Stomach (tissue), 9 donors: ENCODE data around the gene PROM2. TPM values are rescaled to one million over a fixed set of nuclear protein-coding genes. Genes with fewer than 3 reads are reported as not detected.
A peak's percentile ranks its signal among the peaks of the same experiment; 100 is the strongest.
"Not testable (repeated sequence)": the region's sequence is repeated elsewhere in the genome, so short reads cannot be mapped to it uniquely, and the experiment has no call there.

ENCODE experiments used
- DNase-seq, 2 donors: peaks; one replicate each; pipeline versions ENCODE4 v3.0.0 to v3.0.0-alpha.2; 2013 to 2019
- H3K27ac ChIP-seq, 5 donors: fragments of 200-600 bp in 4 of 5; sonication (generic) in 4 of 5; one replicate each; pipeline ENCODE4 v1.5.1; 2013 to 2019; ENCODE audit warnings: mild to moderate bottlenecking in 1 of 5, moderate library complexity in 1 of 5
- H3K27me3 ChIP-seq, 3 donors: fragments of 200-600 bp; sonication (generic); one replicate each; pipeline ENCODE4 v1.5.1; 2017 to 2019; ENCODE audit warnings: mixed run types in 1 of 3
- H3K36me3 ChIP-seq, 4 donors: fragments of 200-600 bp; sonication (generic); 1 replicate in 3 of 4; 2 replicates in 1 of 4; pipeline ENCODE4 v1.5.1; 2016 to 2019
- H3K4me1 ChIP-seq, 4 donors: fragments of 200-600 bp; sonication (generic); one replicate each; pipeline ENCODE4 v1.5.1; 2016 to 2019
- H3K4me3 ChIP-seq, 4 donors: fragments of 200-600 bp; sonication (generic) in 3 of 4; one replicate each; pipeline ENCODE4 v1.5.1; 2016 to 2019; ENCODE audit warnings: mild to moderate bottlenecking in 1 of 4
- H3K9me3 ChIP-seq, 4 donors: fragments of 200-600 bp; sonication (generic); one replicate each; pipeline ENCODE4 v1.5.1; 2016 to 2019
- CTCF ChIP-seq, 7 experiments: fragments of 450-650 bp in 4 of 7; fragments of 200-600 bp in 3 of 7; sonication (generic) in 3 of 7; IDR thresholded peaks; one replicate each; pipeline ENCODE4 v1.5.1; 2016 to 2019; ENCODE audit warnings: antibody characterized with exemption in 7 of 7, control low read depth in 2 of 7, mild to moderate bottlenecking in 1 of 7
- EP300 ChIP-seq: sonication (generic); formaldehyde crosslinking; IDR thresholded peaks from one replicate; pipeline ENCODE4 v1.6.1; 2017; ENCODE audit warnings: antibody characterized with exemption
- POLR2A ChIP-seq, 4 donors: fragments of 450-650 bp; IDR thresholded peaks; one replicate each; pipeline ENCODE4 v1.6.1; 2016; ENCODE audit warnings: antibody characterized with exemption in 4 of 4, control low read depth in 2 of 4, mild to moderate bottlenecking in 1 of 4, moderate library complexity in 1 of 4
- POLR2AphosphoS5 ChIP-seq, 3 donors: sonication (generic); formaldehyde crosslinking; IDR thresholded peaks; one replicate each; pipeline ENCODE4 v1.6.1; 2016; ENCODE audit warnings: antibody characterized with exemption in 3 of 3
- WGBS, 5 donors: extraction: QIAGEN DNeasy Blood & Tissue Kit in 3 of 5; methylation state at CpG; one replicate each; pipeline versions ENCODE4 v1.1.5 to v1.1.7; 2013 to 2018; 5-methylcytosine and 5-hydroxymethylcytosine counted together
- intact Hi-C: fragments of 100-400 bp; cut with DNase I; formaldehyde crosslinking; loops from one replicate; pipeline ENCODE4 v1.15.1; 2023; ENCODE audit warnings: low total_unique reads
- polyA plus RNA-seq, 3 donors: library from polyadenylated mRNA; stranded (reverse); fragments of 200-250 nt; gene quantifications; one replicate each; pipeline ENCODE4 v1.2.3, GENCODE V29; 2013
- total RNA-seq, 5 donors: library from RNA; depleted of rRNA; stranded (reverse); fragments of >200 nt; gene quantifications; one replicate each; pipeline versions ENCODE4 v1.1.0 to v1.2.3, GENCODE V29; 2014 to 2016
- donor health status: healthy with polysubstance abuse.
- donor health status: Bipolar disorder and iron deficiency.
- donor health status: healthy.

PROM2 gene
- total and polyA plus RNA-seq, 8 donors = 6.0 to 370 (median 27.9) TPM

GRCh38 chr2:95240091-95240490, 34.2 kb upstream of the PROM2 start:
- TF ChIP-seq CTCF (IDR thresholded peaks at IDR 0.05) (no peak), POLR2AphosphoS5 (IDR thresholded peaks at IDR 0.05) (no peak), EP300 (no peak), POLR2A (IDR thresholded peaks at IDR 0.05) (no peak)
- Histone ChIP-seq H3K9me3 (peaks cover 13 to 80% (median 62%) of the 10 kb centered on the region in 4 donors), H3K27ac (no peak overlapping the region), H3K4me1 (no peaks in the 10 kb centered on the region), H3K36me3 (no peaks in the 10 kb centered on the region), H3K27me3 (no peaks in the 10 kb centered on the region), H3K4me3 (no peak overlapping the region)
- intact Hi-C loops = no loop called here
- 92 to 95% (median 94%) methylated on average over 5 of the region's 5 CpGs for WGBS, 5 donors
- DNase-seq = no peak

DNA sequence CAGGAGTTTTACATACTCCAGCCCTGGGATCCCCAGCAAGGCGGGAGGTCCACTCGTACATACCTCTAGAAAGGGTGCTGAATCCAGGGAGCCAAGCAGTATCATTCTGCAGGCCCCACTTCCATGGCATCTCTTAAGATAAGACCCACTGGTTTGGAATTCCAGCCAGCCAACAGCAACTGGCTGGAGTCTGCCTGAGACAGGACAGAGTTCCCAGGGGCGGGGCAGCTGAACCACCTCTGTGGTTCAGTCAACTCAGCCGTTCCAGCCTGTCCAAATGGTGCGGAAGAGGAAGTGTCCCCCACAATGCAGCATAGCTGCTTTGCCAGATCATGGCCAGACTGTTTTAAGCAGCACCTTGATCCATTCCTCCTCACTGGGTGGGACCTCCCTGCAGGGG, 33.7 kb upstream of the PROM2 start:
- H3K36me3 ChIP-seq = no peaks in the 10 kb centered on the region
- no peak overlapping the region for H3K4me3 ChIP-seq
- no peaks in the 10 kb centered on the region for H3K27me3 ChIP-seq
- intact Hi-C loops = no loop called here
- 90 to 96% (median 96%) methylated on average over 5 of the region's 5 CpGs for WGBS, 5 donors
- no peak for DNase-seq
- H3K9me3 ChIP-seq = peaks cover 13 to 78% (median 65%) of the 10 kb centered on the region in 4 donors
- H3K4me1 ChIP-seq = no peaks in the 10 kb centered on the region
- H3K27ac ChIP-seq = no peak overlapping the region
- TF ChIP-seq POLR2A (IDR thresholded peaks at IDR 0.05) (no peak), EP300 (no peak), POLR2AphosphoS5 (IDR thresholded peaks at IDR 0.05) (no peak), CTCF (IDR thresholded peaks at IDR 0.05) (no peak)

GRCh38 chr2:95242084-95242483, 32.2 kb upstream of the PROM2 start:
- peaks cover 13 to 87% (median 68%) of the 10 kb centered on the region in 4 donors for H3K9me3 ChIP-seq
- DNase-seq, H3K36me3 ChIP-seq, H3K4me3 ChIP-seq, H3K27ac ChIP-seq, H3K4me1 ChIP-seq, H3K27me3 ChIP-seq, intact Hi-C loops: not testable (repeated sequence)
- WGBS, 5 donors = 86 to 94% (median 91%) methylated on average over 1 of the region's 1 CpG

DNA sequence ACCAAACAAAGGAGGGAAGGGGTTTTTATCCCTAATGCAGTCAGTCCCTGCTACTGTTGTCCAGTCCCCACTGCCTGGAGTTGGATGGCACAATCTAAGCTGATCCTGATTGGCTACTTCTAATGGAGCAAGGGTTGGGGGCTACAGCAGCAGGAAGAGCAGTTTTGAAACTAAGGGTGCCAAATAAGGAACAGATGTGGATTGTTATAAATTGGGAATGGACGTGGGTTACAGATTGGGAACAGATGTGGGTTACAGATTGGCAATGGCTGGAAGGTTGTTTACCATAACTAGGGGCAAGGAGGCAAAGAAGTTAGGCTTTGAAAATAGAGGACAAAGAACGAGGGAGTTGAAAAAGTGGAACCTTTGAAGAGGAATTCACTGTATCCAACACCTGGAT, 16.0 kb upstream of the PROM2 start:
- Histone ChIP-seq H3K9me3 (peaks cover 0 to 23% (median 17%) of the 10 kb centered on the region in 4 donors), H3K4me1 (no peaks in the 10 kb centered on the region), H3K4me3 (no peak overlapping the region), H3K27me3 (no peaks in the 10 kb centered on the region), H3K27ac (no peak overlapping the region), H3K36me3 (peaks cover 0 to 3% (median 0%) of the 10 kb centered on the region in 4 donors)
- no peak for DNase-seq
- TF ChIP-seq POLR2A (IDR thresholded peaks at IDR 0.05) = no peak
- no peak for TF ChIP-seq EP300
- intact Hi-C loops = no loop called here
- WGBS, 5 donors = 72 to 79% (median 74%) methylated on average over 2 of the region's 2 CpGs

DNA sequence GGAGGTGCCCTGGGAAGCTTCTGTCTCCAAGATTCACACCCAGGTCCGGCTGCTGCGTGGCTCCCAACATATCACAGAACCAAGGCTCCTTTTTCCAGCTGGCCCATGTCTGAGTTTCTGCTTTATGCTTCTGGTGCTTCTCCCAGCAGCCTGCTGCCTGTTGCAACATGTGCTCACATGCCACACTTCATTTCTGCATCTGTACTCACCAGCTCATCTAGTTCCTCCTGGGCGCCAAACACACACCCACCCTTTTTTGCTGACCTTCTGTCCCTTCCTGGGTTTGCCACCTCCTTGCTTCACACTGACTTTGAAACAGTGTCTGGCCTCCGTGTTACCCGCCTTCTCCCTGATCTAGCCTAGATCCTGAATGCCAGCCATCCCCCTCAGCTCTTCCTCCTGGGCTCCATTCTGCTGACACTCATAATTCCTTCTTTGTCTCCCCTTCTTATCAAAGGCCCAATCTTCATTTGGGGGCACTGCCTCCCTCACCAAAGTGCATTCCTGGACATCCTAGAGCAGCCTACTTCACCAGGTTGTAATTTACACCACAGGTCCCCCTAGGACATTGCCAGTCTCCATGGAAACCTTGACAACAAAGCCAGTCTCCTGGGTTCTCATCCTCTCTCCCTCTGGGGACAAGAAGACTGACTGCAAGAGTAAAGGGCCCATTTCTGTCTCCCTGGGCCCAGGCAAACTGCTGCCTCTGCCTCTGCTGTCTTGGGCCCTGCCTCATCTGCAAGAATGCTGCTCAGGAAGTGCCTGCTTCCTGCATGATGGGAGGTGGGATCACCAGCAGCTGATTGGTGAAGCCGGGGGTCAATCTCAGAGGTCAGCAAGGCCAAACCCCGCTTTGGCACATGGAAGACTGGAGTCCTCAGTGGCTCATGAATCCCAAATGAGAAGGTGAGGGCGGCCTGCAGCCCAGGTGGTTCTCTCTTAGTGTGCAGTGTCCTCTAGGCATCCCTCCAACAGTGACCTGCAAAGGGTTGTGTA, 13.9 kb upstream of the PROM2 start:
- 81 to 88% (median 83%) methylated on average over 8 of the region's 8 CpGs for WGBS, 5 donors
- H3K27ac ChIP-seq = no peak overlapping the region

More for the DNA sequence above, 13.9 kb upstream of the PROM2 start:
- TF ChIP-seq EP300 (no peak), CTCF (IDR thresholded peaks at IDR 0.05) (no peak), POLR2AphosphoS5 (IDR thresholded peaks at IDR 0.05) (no peak), POLR2A (IDR thresholded peaks at IDR 0.05) (no peak)
- no peaks in the 10 kb centered on the region for H3K27me3 ChIP-seq
- H3K4me3 ChIP-seq = no peak overlapping the region
- peaks cover 0 to 20% (median 13%) of the 10 kb centered on the region in 4 donors for H3K9me3 ChIP-seq
- H3K36me3 ChIP-seq = peaks cover 0 to 3% (median 0%) of the 10 kb centered on the region in 4 donors
- DNase-seq = peak; percentile 18 to 32
- no peaks in the 10 kb centered on the region for H3K4me1 ChIP-seq
- intact Hi-C loops = no loop called here
